Measurements from ENCODE around the gene WDR13.
A peak's percentile ranks its signal among the peaks of the same experiment; 100 is the strongest.

Gene WDR13

DNA sequence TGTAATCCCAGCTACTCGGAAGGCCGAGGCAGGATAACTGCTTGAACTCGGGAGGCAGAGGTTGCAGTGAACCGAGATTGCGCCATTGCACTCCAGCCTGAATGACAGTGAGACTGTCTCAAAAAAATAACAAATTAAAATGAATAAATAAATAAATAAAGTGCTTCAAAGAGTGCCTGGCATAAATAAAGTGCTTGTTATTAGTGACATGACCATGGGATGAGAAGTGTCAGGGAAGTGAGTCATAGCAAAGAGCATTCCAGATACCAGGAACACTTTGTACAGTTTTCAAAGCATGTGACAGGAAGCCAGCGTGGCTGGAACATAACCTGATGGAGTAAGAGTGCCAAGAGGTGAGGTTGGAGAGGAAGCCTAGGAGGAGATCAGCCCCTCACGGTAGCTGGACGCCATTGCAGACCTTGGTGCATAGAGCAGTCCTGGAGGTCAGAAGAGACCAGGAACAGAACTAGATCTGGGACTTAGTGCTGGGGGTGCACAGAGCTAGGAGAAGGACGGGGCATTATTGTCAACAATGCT is 6.0 kb upstream of the WDR13 start:
- DNase-seq (ENCODE audit: insufficient read length, low spot score) (peak; percentile 22), FAIRE-seq (no peak)

DNA sequence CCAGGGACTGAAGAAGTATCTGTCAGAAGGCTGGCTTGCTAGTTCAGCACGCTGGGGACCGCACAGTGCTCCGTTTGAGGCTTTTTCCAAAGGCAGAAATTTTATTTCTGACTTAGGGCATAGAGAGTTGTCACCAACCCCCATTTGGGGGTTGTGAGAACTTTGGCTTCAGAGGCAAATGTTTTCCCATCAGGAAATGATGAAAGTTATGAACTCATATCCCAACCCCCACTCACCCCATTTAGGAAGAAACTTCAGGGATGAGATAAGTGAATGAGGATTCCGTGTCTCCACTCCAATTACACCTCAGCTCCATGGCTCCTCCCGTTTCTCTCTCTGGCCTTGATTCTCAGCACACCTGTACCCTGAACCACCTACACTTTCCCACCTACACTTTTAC is 4.3 kb upstream of the WDR13 start:
- no peak for DNase-seq (ENCODE audit: insufficient read length, low spot score)

DNA sequence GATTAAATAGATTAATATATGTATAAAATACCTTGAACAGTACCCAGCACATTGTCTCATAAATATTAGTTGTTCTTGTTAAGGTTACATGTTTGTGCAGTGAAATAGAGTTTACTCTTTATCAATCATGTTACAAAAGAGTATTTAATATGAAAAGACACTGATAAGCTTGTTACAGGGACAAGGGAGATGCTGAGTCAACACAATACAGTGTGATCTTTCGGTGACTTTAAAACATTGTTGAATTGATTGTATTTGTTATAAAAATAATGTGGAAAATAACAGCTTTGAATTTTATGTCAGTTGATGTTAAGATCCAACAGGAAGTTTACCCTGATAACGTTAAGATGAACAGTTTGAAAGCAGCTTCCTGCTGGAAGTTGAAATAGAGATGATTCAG is 1.4 kb upstream of the WDR13 start:
- FAIRE-seq (no peak), DNase-seq (ENCODE audit: insufficient read length, low spot score) (no peak)

More for the DNA sequence above, 4.3 kb upstream of the WDR13 start:
- FAIRE-seq = no peak

DNA sequence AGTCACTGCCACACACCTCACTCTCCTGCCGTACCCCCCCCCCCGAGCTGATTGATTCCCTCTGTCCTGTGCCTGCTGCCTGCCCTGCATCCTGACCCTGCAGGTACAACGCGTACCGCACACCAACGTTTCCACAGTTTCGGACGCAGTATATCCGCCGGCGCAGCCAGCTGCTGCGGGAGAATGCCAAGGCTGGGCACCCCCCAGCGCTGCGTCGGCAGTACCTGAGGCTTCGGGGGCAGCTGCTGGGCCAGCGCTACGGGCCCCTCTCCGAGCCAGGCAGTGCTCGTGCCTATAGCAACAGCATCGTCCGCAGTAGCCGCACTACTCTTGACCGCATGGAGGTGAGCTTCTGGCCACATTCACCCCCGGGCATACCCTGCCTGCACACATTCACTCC is 1.3 kb downstream of the WDR13 start:
- FAIRE-seq (no peak), DNase-seq (ENCODE audit: insufficient read length, low spot score) (no peak)

DNA sequence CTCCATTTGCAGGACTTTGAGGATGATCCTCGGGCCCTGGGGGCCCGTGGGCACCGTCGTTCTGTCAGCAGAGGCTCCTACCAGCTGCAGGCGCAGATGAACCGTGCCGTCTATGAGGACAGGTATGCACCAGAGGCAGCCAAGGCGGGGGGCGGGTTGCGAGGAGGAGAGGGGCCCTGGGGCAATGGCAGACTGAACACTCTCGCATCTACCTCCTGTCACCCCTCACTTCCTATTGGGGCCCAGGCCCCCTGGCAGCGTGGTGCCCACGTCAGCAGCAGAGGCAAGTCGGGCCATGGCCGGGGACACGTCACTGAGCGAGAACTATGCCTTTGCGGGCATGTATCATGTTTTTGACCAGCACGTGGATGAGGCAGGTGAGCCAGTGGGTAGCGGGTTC is 2.0 kb downstream of the WDR13 start:
- FAIRE-seq (no peak), DNase-seq (ENCODE audit: insufficient read length, low spot score) (no peak)

DNA sequence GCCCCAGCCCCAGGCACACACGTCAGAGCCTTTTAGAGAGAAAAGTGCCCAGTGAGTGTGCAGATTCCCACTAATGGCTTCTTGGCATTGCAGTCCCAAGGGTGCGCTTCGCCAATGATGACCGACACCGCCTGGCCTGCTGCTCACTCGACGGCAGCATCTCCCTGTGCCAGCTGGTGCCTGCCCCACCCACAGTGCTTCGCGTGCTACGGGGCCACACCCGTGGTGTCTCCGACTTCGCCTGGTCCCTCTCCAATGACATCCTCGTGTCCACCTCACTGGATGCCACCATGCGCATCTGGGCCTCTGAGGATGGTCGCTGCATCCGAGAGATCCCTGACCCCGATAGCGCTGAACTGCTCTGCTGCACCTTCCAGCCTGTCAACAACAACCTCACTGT is 2.9 kb downstream of the WDR13 start:
- FAIRE-seq (no peak), DNase-seq (ENCODE audit: insufficient read length, low spot score) (no peak)

DNA sequence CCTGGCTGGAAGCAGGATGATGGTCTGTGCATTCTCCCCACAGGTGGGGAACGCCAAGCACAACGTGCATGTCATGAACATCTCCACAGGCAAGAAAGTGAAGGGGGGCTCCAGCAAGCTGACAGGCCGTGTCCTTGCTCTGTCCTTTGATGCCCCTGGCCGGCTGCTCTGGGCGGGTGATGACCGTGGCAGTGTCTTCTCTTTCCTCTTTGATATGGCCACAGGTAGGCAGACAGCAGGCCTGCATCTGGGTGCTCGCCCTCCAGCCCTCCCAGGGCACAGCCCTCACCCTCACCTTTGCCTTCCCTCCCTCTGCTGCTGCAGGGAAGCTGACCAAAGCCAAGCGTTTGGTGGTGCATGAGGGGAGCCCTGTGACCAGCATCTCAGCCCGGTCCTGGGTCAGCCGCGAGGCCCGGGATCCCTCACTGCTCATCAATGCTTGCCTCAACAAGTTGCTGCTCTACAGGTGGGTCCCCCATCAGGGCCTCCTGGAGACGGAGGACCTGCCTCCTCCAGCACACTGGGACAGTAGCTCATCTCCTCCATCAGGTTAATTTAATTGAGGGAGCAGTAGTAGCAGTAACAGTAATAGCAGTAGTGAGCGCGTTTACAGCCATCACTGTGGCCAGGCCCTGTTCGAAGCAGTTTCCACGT is 4.6 kb downstream of the WDR13 start:
- FAIRE-seq = no peak
- DNase-seq (ENCODE audit: insufficient read length, low spot score) = no peak

DNA sequence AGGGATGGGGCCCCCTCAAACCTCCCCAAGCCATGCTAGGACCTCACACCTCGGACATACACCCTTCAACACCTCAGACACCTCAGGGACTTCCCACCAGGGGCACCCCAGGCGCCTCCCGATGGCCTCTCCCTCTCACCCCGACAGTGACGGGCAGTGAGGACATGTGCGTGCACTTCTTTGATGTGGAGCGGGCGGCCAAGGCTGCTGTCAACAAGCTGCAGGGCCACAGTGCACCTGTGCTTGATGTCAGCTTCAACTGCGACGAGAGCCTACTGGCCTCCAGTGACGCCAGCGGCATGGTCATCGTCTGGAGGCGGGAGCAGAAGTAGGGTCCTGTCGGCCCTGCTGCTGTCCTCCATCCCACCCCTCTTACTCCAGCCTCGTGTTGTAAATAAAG is 7.4 kb downstream of the WDR13 start:
- DNase-seq (ENCODE audit: insufficient read length, low spot score) (no peak), FAIRE-seq (no peak)

DNA sequence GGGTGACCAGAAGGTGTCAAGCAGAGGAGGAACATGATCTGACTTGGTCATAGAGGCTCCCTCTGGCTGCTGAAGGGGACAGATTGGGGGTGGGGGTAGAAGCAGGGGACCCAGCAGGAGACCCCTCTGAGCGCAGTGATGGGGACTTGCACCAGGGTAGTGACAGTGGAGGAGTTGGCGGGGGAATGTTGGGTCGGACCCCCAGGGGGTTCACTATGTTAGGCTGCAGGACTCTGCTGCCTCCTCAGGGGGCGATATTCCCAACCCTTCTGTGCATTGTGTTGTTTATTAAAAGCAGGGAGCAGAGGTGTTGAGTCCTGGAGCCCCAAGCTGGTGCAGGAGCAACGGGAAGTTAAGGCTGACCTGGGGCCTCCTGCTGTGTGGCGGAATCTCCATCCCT is 8.8 kb downstream of the WDR13 start:
- no peak for FAIRE-seq
- no peak for DNase-seq (ENCODE audit: insufficient read length, low spot score)

DNA sequence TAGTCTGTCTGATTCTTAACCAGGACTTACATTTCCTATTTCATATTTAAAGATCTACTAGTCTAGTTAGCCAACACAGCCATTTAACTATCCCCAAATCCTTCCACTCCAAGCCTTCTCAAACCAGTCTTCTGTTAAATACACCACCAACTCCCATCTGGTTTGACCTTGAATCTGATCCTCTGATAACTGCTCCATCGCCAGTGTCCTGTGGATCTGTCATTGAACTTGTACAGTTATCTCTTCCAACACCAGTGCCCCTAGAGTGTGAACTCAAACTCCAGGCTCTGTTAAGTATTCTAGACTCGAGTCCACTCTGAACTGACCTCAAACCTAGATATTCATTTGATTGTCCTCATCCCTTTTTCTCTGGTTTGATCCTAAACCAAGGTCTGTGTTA is 14.4 kb downstream of the WDR13 start:
- no peak for DNase-seq (ENCODE audit: insufficient read length, low spot score)
- FAIRE-seq = no peak

DNA sequence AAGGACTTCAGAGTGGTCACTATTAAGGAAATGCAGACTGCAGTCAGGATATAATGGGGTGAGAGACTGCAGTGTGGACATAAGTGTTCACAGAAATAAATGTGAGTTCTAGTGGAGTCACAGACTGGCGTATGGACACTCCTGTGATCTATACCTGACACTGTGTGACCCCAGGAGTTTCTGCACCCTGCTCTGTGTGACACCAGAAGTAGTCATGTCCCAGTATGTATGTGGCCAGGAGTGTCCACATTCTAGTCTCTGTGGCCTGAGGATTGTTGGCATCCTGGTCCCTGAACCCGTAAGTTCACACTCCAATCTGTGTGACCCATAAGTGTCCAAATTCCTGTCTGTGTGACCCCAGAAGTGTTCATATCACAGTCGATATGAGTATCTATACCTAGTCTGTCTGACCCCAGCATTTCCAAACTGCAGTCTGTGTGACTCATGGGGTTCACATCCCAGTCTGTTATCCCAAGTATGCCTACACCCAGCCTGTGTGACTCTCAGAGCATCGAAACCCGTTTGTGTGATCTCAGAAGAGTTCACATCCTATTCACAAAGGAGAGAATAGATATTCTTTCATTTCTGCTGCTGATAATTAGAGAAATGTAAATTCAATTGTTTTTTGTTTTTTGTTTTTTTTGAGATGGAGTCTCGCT is 16.3 kb downstream of the WDR13 start:
- DNase-seq (ENCODE audit: insufficient read length, low spot score) = no peak
- FAIRE-seq = no peak

DNA sequence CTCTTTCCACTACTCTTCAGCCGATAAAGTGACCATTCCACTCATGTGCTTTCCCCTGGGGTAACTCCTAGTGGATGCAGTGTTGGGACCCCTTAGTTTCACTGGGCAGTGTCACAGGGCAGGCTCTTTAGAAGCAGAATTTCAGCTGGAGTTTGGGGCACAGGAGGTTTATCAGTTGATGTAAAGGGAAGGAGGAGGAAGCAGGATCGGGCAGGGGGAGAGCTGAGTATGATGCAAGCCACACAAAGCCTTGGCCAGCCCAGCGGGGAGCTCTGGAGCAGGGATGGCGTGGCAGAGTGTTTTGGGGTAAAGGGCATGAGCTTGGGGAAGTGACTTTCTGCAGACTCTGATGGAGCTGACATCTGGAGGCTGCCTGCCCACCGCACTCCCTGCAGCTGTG is 19.3 kb downstream of the WDR13 start:
- FAIRE-seq (no peak), DNase-seq (ENCODE audit: insufficient read length, low spot score) (no peak)

DNA sequence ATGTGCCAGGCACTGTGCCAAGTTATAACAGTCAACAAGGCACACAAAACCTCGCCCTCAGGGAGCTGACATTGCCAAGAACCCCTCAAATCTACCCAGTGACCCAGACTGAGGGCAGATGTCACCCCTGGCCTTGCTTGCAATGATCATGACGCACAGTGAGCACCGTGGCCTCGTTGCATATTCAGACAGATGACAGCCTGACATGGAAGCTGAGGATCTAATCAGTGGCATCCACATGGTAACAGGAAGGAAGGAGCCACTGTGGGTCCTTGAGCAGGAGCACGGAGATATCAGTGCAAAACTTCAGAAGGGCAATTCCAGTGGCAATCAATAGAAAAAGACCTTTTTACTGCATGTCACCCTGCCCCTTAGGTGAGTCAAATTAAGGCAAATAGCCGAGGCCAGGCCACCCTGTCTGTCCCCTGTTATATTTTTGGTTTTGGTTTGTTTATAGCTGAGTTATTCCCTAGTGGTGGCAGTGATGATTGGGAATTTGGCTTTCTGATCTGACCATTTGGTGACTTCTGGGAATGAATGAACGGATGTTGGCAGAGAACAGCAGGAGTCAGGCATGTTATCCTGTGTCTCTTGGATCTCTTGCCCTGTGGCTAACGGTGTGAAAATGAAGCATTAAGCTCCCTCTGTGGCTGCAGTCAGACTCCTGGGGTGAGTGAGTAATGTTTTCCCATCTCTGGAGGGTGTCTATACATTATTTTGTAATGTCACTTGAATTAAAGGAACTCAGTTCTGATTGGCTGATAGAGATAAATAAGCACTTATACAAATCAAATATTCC is 20.4 kb downstream of the WDR13 start:
- DNase-seq (ENCODE audit: insufficient read length, low spot score) = no peak
- FAIRE-seq = no peak

DNA sequence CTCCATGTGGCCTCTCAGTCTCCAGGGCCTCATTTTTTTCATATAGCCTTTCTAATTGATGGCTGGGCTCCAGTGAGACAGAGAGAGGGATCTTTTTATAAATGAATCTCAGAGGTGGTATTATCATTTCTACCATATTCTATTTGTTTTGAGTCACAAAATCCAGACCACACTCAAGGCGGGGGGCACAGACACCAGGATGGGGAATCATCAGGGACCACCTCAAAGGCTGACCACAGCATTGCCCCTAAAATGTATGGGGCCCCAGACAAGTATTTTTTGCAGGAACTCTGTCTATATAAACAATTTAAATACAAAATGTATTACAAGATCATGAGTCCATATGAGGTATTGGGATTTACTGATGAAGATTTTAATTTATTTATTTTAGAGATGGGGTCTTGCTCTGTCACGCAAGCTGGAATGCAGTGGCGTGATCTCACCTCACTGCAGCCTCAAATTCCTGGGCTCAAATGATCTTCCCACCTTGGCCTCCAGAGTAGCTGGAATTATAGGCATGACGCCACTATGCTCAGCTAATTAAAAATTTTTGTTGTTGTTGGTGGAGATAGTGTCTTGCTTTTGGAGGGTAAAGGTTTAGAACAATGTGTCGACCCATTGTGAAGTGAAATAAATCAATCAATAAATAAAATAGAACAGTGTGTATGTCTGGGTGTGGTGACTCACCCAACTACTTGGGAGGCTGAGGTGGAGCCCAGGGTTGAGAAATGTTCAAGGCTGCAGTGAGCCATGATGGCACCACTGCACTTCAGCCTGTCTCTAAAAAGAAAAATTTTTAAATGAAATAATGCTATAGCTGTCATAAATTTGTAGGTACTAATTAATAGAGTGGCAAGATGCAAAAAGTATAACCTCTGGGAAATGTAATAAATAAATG is 29.4 kb downstream of the WDR13 start:
- FAIRE-seq (no peak), DNase-seq (ENCODE audit: insufficient read length, low spot score) (no peak)

DNA sequence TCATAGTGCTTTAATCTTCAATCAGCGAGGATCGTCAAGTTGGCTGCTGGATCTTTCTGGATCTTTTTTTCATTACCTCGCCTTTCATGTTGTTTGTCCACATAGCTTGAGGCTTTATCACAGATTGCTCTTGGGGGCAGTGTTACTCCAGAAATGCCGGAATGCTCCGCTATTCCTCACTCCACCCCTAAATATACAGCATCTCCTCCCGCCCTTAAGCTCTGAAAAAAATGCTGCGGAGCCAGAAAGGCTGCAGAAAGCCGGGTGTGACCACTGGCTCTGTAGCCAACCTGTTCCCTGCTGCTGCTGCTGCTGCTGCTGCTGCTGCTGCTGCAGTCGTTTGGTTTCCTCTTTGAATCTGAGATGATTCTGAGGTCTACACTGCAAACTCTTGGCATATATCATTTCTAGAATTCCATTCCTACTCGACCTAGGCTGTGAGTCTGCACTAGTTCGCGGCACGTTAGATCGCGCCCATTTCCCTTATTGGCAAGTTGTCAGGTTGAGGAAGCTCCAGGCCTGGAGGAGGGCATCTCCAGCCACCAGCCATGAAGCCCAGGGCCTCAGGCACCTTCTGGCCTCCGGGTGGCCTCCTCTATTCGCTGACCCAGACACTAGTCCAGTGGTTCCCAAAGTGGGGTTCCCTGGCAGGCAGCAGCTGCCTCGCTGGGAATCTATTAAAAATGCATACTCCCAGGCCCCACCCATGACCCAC is 34.2 kb downstream of the WDR13 start:
- DNase-seq (ENCODE audit: insufficient read length, low spot score) (peak; percentile 79), FAIRE-seq (no peak)

DNA sequence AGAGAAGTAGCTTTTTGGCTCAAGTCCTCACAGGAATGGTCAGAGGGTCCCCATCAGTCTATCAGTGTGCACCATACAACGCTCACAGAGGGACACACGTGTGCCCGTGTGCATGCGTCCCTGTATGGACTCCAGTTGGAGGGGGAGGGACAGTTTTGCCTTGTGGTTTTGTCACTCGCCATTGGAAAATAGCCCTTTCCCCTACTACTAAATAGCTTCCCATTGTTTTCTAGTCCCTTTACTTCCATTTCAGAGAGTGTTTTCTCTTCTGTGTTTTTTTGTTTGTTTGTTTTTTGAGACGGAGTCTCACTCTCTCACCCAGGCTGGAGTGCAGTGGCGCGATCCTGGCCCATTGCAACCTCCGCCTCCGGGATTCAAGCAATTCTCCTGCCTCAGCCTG is 34.9 kb downstream of the WDR13 start:
- DNase-seq (ENCODE audit: insufficient read length, low spot score) (no peak), FAIRE-seq (no peak)

DNA sequence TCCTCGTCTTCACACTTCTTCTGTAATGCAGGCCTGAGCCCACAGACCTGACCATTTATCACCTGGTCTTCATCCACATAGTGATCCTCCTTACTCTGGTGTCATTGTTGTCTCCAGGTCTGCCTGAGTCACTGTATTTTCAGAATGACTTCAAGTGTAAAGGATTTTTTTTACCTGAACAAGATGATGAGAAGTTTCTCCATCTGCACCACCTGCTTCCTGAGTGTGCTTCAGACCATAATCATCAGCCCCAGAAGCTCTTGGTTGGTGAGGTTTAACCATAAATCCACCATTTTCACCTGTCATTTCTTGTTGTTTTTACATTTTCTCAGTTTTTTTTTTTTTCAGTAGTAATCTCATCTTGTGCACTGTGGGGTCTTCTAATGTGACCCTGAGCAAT is 39.0 kb downstream of the WDR13 start:
- DNase-seq (ENCODE audit: insufficient read length, low spot score) (no peak), FAIRE-seq (no peak)

DNA sequence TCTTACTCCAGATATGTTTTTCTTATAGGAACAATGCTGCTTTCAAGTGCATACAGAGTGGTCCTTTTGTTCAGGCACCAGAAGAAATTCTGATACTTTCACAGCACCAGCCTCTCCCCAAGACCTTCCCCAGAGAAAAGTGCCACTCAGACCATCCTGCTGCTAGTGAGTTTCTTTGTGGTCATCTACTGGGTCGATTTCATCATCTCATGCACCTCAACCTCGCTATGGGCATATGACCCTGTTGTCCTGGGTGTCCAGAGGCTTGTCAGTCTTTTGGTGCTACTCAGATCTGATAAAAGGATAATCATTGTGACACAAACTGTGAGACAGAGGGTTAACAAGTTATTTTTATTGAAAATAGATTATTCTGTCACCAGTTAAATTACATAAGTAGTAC is 39.5 kb downstream of the WDR13 start:
- no peak for DNase-seq (ENCODE audit: insufficient read length, low spot score)
- FAIRE-seq = no peak

DNA sequence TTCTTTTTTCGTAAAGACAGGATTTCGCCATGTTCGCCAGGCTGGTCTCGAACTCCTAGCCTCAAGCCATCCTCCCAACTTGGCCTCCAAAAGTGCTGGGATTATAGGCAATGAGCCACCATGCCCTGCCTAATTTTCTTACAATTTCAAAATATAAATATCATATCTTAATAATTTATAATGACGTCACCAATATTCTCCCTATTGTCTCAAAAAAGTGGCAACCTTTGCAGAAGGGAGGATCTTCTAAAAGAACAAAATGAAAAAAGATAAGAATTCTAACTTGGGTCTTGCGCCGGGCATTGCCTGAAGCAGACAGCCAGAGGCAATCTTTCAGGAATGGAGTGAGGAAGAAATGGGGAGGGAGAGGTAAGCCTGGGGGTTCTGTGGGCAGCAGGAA is 48.4 kb downstream of the WDR13 start:
- no peak for DNase-seq (ENCODE audit: insufficient read length, low spot score)
- no peak for FAIRE-seq

DNA sequence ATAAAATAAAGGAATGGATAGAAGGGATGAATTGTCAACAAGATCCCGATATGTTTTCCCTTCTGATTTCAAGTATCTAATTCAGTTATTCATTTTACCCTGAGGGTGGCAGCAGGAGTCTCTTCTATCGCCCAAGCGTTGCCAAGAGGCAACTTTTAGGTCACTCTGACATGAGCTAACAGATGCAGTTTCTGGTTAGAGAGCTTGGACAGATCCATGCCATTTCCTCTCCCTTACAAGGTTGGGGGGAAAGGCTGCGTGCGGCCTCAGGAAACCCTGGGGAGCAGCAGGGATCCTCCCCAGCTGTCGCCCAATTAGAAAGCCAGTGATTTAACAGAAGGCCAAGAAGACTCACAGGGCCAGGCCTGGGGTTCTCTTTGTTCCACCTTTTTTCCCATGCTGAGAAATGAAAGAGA is 51.1 kb downstream of the WDR13 start:
- FAIRE-seq = no peak
- DNase-seq (ENCODE audit: insufficient read length, low spot score) = peak; percentile 27
